GM23248 (cell line): Measurements from ENCODE around the gene NR1D2. TPM values are rescaled to one million over a fixed set of nuclear protein-coding genes. Genes with fewer than 3 reads are reported as not detected.

Source experiments
- DNase-seq: peaks from one replicate; pipeline ENCODE4 v3.0.0-alpha.2; 2015
- H2AFZ ChIP-seq: fragments of 200-600 bp; sonication (generic); 2 replicates; pipeline ENCODE4 v1.6.1; 2016; ENCODE audit warnings: antibody characterized with exemption
- H3F3A ChIP-seq: fragments of 200-600 bp; sonication (generic); 2 replicates; pipeline ENCODE4 v1.6.1; 2016; ENCODE audit warnings: mild to moderate bottlenecking, antibody characterized with exemption, mixed run types; ENCODE audit not compliant: insufficient read depth
- H3K27ac ChIP-seq: fragments of 200-600 bp; sonication (generic); 2 replicates; pipeline ENCODE4 v1.5.1; 2016; ENCODE audit warnings: mild to moderate bottlenecking
- H3K27me3 ChIP-seq: fragments of 200-600 bp; sonication (generic); replicated peaks from 2 replicates; pipeline ENCODE4 v1.6.1; 2016; ENCODE audit warnings: mild to moderate bottlenecking; ENCODE audit not compliant: insufficient read depth
- H3K36me3 ChIP-seq: fragments of 200-600 bp; sonication (generic); 2 replicates; pipeline ENCODE4 v1.6.1; 2016; ENCODE audit warnings: low read depth, mild to moderate bottlenecking
- H3K4me1 ChIP-seq: fragments of 200-600 bp; sonication (generic); 2 replicates; pipeline ENCODE4 v1.6.1; 2016; ENCODE audit warnings: mild to moderate bottlenecking; ENCODE audit not compliant: insufficient read depth
- H3K4me2 ChIP-seq: fragments of 200-600 bp; sonication (generic); one replicate; pipeline ENCODE4 v1.6.1; 2016; ENCODE audit warnings: mild to moderate bottlenecking; ENCODE audit not compliant: unreplicated experiment
- H3K4me3 ChIP-seq: fragments of 200-600 bp; sonication (generic); 2 replicates; pipeline ENCODE4 v1.5.1; 2016; ENCODE audit warnings: mild to moderate bottlenecking
- H3K79me2 ChIP-seq: fragments of 200-600 bp; sonication (generic); 2 replicates; pipeline ENCODE4 v1.6.1; 2016; ENCODE audit warnings: mild to moderate bottlenecking; ENCODE audit not compliant: insufficient read depth
- H3K9ac ChIP-seq: fragments of 200-600 bp; sonication (generic); 2 replicates; pipeline ENCODE4 v1.6.1; 2016; ENCODE audit warnings: mild to moderate bottlenecking
- H3K9me2 ChIP-seq: fragments of 200-600 bp; sonication (generic); 2 replicates; pipeline ENCODE4 v1.6.1; 2016; ENCODE audit warnings: mixed run types, mild to moderate bottlenecking, moderate library complexity; ENCODE audit not compliant: insufficient read depth
- H3K9me3 ChIP-seq: fragments of 200-600 bp; sonication (generic); one replicate; pipeline ENCODE4 v1.6.1; 2017; ENCODE audit warnings: low read depth
- H4K20me1 ChIP-seq: fragments of 200-600 bp; sonication (generic); 2 replicates; pipeline ENCODE4 v1.6.0; 2016; ENCODE audit not compliant: insufficient read depth
- EZH2 ChIP-seq: fragments of 200-600 bp; sonication (generic); IDR thresholded peaks from 2 replicates; pipeline ENCODE4 v1.6.1; 2018; ENCODE audit warnings: antibody characterized with exemption, mild to moderate bottlenecking; ENCODE audit not compliant: insufficient read depth, poor library complexity, severe bottlenecking
- EZH2phosphoT487 ChIP-seq: fragments of 200-600 bp; sonication (generic); IDR thresholded peaks from 2 replicates; pipeline ENCODE4 v1.6.1; 2018; ENCODE audit warnings: antibody characterized with exemption, moderate library complexity, mild to moderate bottlenecking, low read depth; ENCODE audit not compliant: insufficient read depth
- WGBS, 2 experiments: methylation state at CpG; one replicate each; pipeline ENCODE4 v1.1.6; 2015 to 2017; ENCODE audit warnings: low lambda C conversion rate in 2 of 2, low coverage in 1 of 2; ENCODE audit errors: missing lambda C conversion rate in 2 of 2; 5-methylcytosine and 5-hydroxymethylcytosine counted together
- in situ Hi-C: fragments of 300-500 bp; cut with MboI; formaldehyde crosslinking; loops from 2 replicates; pipeline ENCODE4 v1.15.0; 2020
- polyA plus RNA-seq: library from polyadenylated mRNA; unstranded; fragments of >200 nt; fragmentation: Nextera tagmentation; extraction: Ambion mirVana; gene quantifications from 2 replicates; pipeline ENCODE4 v1.2.1, GENCODE V29; 2016
- total RNA-seq: library from RNA; depleted of rRNA; stranded (reverse); fragments of >200 nt; shearing (Covaris generic); gene quantifications from 2 replicates; pipeline ENCODE4 v1.2.3, GENCODE V29; 2014

The NR1D2 gene
- total and polyA plus RNA-seq, 2 experiments from 2014 or later, result 7.8 to 13.0 TPM

GRCh38 chr3:24012589-24013269 lies 67.6 kb downstream of the NR1D2 start:
- Histone ChIP-seq H3K9ac (no peak overlapping the region), H3K4me1 (no peaks in the 10 kb centered on the region), H3K79me2 (no peaks in the 10 kb centered on the region), H3K9me3 (no peaks in the 10 kb centered on the region), H3F3A (no peaks in the 10 kb centered on the region), H2AFZ (no peak overlapping the region), H3K27ac (no peak overlapping the region), H3K27me3 (no peaks in the 10 kb centered on the region), H3K4me3 (no peak overlapping the region), H3K9me2 (no peaks in the 10 kb centered on the region), H3K4me2 (no peak overlapping the region), H4K20me1 (no peaks in the 10 kb centered on the region), H3K36me3 (no peaks in the 10 kb centered on the region)
- WGBS, 2 experiments, result 88 to 92% methylated on average over 2 of the region's 2 CpGs
- in situ Hi-C loops, result loop anchor here (25.0 kb wide), 1 partner anchor 675 kb away; no protein-coding TSS in a partner anchor
- no peak for TF ChIP-seq EZH2
- no peak for TF ChIP-seq EZH2phosphoT487
- no peak for DNase-seq

GRCh38 chr3:24017305-24017704 lies 72.2 kb downstream of the NR1D2 start:
- Histone ChIP-seq H3K27me3 (no peaks in the 10 kb centered on the region), H3F3A (no peaks in the 10 kb centered on the region), H3K9ac (no peak overlapping the region), H3K9me2 (no peaks in the 10 kb centered on the region), H3K4me1 (no peaks in the 10 kb centered on the region), H3K27ac (no peak overlapping the region), H2AFZ (no peak overlapping the region), H3K36me3 (no peaks in the 10 kb centered on the region), H3K9me3 (no peaks in the 10 kb centered on the region), H3K79me2 (no peaks in the 10 kb centered on the region), H3K4me2 (no peak overlapping the region), H3K4me3 (no peak overlapping the region), H4K20me1 (no peaks in the 10 kb centered on the region)
- in situ Hi-C loops, result loop anchor here (25.0 kb wide), 1 partner anchor 670 kb away; no protein-coding TSS in a partner anchor
- no peak for DNase-seq
- TF ChIP-seq EZH2, result no peak
- no peak for TF ChIP-seq EZH2phosphoT487

- Histone ChIP-seq H4K20me1 (no peaks in the 10 kb centered on the region), H3K4me3 (no peak overlapping the region), H3K9me2 (no peaks in the 10 kb centered on the region), H3K79me2 (no peaks in the 10 kb centered on the region), H3K27me3 (no peaks in the 10 kb centered on the region), H2AFZ (no peak overlapping the region), H3K4me1 (no peaks in the 10 kb centered on the region), H3K36me3 (no peaks in the 10 kb centered on the region), H3K27ac (no peak overlapping the region), H3F3A (no peaks in the 10 kb centered on the region), H3K4me2 (no peak overlapping the region), H3K9ac (no peak overlapping the region), H3K9me3 (no peaks in the 10 kb centered on the region)
- no peak for DNase-seq
- in situ Hi-C loops, result loop anchor here (25.0 kb wide), 1 partner anchor 668 kb away; no protein-coding TSS in a partner anchor
- TF ChIP-seq EZH2phosphoT487, result no peak
- 91 to 92% methylated on average over 26 of the region's 26 CpGs for WGBS, 2 experiments
Measured at GRCh38 chr3:24018784-24019570, 73.9 kb downstream of the NR1D2 start.

- no peaks in the 10 kb centered on the region for H3F3A ChIP-seq
Measured at GRCh38 chr3:24019585-24019984, 74.5 kb downstream of the NR1D2 start.

More at GRCh38 chr3:24019585-24019984, 74.5 kb downstream of the NR1D2 start:
- H3K27me3 ChIP-seq, result no peaks in the 10 kb centered on the region
- no peaks in the 10 kb centered on the region for H3K9me3 ChIP-seq
- TF ChIP-seq EZH2phosphoT487 (no peak), EZH2 (no peak)
- DNase-seq, result no peak
- WGBS, 2 experiments, result 43 to 72% methylated on average over 4 of the region's 4 CpGs
- in situ Hi-C loops, result loop anchor here (25.0 kb wide), 1 partner anchor 668 kb away; no protein-coding TSS in a partner anchor
- H4K20me1 ChIP-seq, result no peaks in the 10 kb centered on the region
- no peak overlapping the region for H3K4me3 ChIP-seq
- H3K36me3 ChIP-seq, result no peaks in the 10 kb centered on the region
- no peaks in the 10 kb centered on the region for H3K79me2 ChIP-seq
- no peaks in the 10 kb centered on the region for H3K9me2 ChIP-seq
- H3K27ac ChIP-seq, result no peak overlapping the region
- no peak overlapping the region for H2AFZ ChIP-seq
- H3K4me2 ChIP-seq, result no peak overlapping the region
- H3K9ac ChIP-seq, result no peak overlapping the region
- no peaks in the 10 kb centered on the region for H3K4me1 ChIP-seq
